NT2/D1 (cell line): ENCODE measurements around the gene SMNDC1.

Source experiments
- DNase-seq: peaks from one replicate; pipeline ENCODE4 v3.0.0-alpha.2; 2011; ENCODE audit warnings: low read depth, low spot score
- H3K27me3 ChIP-seq: 2 replicates; pipeline ENCODE4 v1.6.0; 2011; ENCODE audit warnings: mild to moderate bottlenecking; ENCODE audit not compliant: insufficient read length, insufficient read depth
- H3K36me3 ChIP-seq: 2 replicates; pipeline ENCODE4 v1.6.1; 2011; ENCODE audit warnings: mild to moderate bottlenecking, low read length, mixed read lengths; ENCODE audit not compliant: insufficient read depth, insufficient read length
- H3K4me1 ChIP-seq: 2 replicates; pipeline ENCODE4 v1.5.1; 2011; ENCODE audit not compliant: insufficient read depth, insufficient read length
- H3K4me3 ChIP-seq: 2 replicates; pipeline ENCODE4 v1.5.1; 2011; ENCODE audit warnings: low read depth; ENCODE audit not compliant: insufficient read length
- H3K9ac ChIP-seq: 2 replicates; pipeline ENCODE4 v1.6.0; 2011; ENCODE audit warnings: low read depth; ENCODE audit not compliant: insufficient read length
- H3K9me3 ChIP-seq: 2 replicates; pipeline ENCODE4 v1.5.1; 2011; ENCODE audit warnings: mild to moderate bottlenecking, low read length; ENCODE audit not compliant: insufficient read depth
- SUZ12 ChIP-seq: IDR thresholded peaks from 2 replicates; pipeline ENCODE4 v1.6.1; 2011; ENCODE audit not compliant: insufficient read length, insufficient read depth; ENCODE audit errors: extremely low read depth
- YY1 ChIP-seq: IDR thresholded peaks from 2 replicates; pipeline ENCODE4 v1.6.1; 2011; ENCODE audit not compliant: insufficient read length, insufficient read depth
- ZNF274 ChIP-seq: IDR thresholded peaks from 2 replicates; pipeline ENCODE4 v1.6.1; 2011; ENCODE audit warnings: mild to moderate bottlenecking, low read depth, low read length

Gene SMNDC1

GRCh38 chr10:110304780-110305421 is at the start of gene SMNDC1:
Gene SMNDC1, minus strand, starts transcription at chr10:110304920. Its CDS starts 1,333 bp downstream, at chr10:110303587.
- H3K4me1 ChIP-seq: no peaks in the 10 kb centered on the region
- no peaks in the 10 kb centered on the region for H3K9me3 ChIP-seq
- H3K36me3 ChIP-seq: peaks cover 37% of the 10 kb centered on the region
- DNase-seq: peak; percentile 95
- no peaks in the 10 kb centered on the region for H3K27me3 ChIP-seq
- H3K9ac ChIP-seq: peak within 1 kb of the TSS; percentile 92
- TF ChIP-seq YY1: peak; percentile 50
- no peak for TF ChIP-seq ZNF274
- H3K4me3 ChIP-seq: peak within 1 kb of the TSS; percentile 79

DNA sequence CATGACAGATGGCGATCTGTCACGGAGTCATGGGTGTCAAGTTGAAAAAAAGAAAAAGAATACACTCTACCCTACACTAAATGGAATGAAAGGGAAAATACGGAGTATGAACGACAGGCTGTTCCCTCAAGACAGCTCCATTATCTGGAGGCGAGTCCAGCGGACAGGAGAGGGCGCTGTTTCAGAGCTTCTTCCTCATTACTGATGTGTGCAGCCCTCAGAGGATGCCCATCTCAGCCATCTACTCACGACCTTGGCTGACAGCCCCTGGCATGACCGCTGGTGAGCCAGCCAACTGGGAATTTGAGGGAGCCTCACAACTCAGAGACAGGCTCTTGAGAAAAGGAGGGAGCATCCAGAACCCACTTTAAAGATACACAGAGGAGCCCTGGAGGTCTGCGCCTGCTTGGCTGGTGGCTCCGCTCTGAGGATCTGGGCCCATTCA is 49.6 kb upstream of the SMNDC1 start:
- Histone ChIP-seq H3K27me3 (no peaks in the 10 kb centered on the region), H3K4me1 (peaks cover 9% of the 10 kb centered on the region), H3K9ac (no peak overlapping the region), H3K9me3 (no peaks in the 10 kb centered on the region), H3K4me3 (no peak overlapping the region), H3K36me3 (no peaks in the 10 kb centered on the region)
- TF ChIP-seq ZNF274 (no peak), YY1 (no peak), SUZ12 (no peak)
- peak; percentile 60 for DNase-seq

DNA sequence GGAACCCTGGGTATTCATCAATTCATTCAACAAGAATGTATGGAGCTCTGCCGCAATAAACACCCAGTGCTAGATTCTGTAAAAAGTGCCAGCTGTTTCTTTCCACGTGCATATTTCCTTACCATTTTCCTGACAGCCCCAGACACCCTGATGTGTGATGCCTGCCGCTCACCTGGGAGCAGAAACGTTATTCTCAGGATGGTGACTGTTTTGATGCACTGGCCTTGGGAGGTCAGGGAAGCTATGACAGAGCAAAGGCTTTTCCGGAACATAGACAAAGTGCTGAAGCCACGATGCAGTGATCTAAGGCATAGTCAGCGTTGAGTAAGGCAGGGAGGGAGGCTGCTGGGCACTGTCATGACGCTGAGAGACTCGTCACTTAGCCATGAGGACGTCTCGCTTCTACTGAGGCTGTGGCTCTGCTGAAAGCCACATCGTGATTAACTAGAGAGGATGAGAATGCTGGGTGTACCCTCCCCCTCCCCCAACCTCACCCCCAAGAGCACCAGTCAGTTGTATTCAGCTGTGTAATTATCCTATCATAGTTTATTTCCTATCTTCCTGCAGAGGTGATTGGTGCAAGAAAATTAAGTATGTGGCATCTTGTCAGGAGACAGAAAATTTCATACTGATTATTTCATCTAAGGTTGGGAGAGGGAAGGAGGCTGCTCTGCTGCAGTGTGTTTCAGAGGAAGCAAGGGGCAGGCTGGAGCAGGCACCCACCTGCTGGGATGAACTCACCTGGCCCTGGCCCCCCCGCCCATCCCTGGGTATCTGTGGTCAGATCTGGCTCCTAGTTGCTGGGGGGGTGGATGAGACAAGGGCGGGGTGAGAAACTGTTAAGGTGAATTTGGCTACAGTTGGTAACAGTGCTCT is 48.8 kb upstream of the SMNDC1 start:
- no peak for DNase-seq
- TF ChIP-seq ZNF274 (no peak), SUZ12 (no peak), YY1 (no peak)
- peak overlapping the region; percentile 38 for H3K9ac ChIP-seq

GRCh38 chr10:110352930-110353243 is 48.2 kb upstream of the SMNDC1 start:
- Histone ChIP-seq H3K9me3 (no peaks in the 10 kb centered on the region), H3K27me3 (no peaks in the 10 kb centered on the region), H3K9ac (no peak overlapping the region), H3K4me1 (peaks cover 5% of the 10 kb centered on the region), H3K4me3 (no peak overlapping the region), H3K36me3 (no peaks in the 10 kb centered on the region)
- DNase-seq: no peak
- TF ChIP-seq ZNF274 (no peak), SUZ12 (no peak), YY1 (no peak)

More for the DNA sequence above, 48.8 kb upstream of the SMNDC1 start:
- no peaks in the 10 kb centered on the region for H3K9me3 ChIP-seq
- no peaks in the 10 kb centered on the region for H3K36me3 ChIP-seq
- no peak overlapping the region for H3K4me3 ChIP-seq
- peaks cover 5% of the 10 kb centered on the region for H3K4me1 ChIP-seq
- H3K27me3 ChIP-seq: no peaks in the 10 kb centered on the region

DNA sequence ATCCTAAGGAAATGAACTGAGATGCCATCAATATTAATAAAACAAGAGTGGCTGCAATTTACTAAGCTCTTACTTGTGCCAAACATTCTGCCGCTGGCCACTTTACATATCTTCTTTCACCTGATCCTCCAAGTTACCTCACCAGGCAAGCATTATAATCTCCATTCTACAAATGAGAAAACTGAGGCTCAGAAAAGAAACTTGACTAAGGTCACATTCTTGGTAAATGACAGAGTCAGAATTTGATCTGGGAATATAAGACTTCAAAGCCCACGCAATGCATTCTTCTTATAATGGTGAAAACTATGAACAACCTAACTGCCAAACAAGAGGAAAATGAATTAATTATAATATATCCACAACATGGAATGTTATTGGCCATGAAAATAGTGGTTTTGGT is 46.1 kb upstream of the SMNDC1 start:
- Histone ChIP-seq H3K9ac (no peak overlapping the region), H3K36me3 (no peaks in the 10 kb centered on the region), H3K4me3 (no peak overlapping the region), H3K27me3 (no peaks in the 10 kb centered on the region), H3K4me1 (peaks cover 5% of the 10 kb centered on the region), H3K9me3 (no peaks in the 10 kb centered on the region)
- no peak for DNase-seq
- TF ChIP-seq YY1: no peak
- TF ChIP-seq ZNF274: no peak
- TF ChIP-seq SUZ12: no peak

DNA sequence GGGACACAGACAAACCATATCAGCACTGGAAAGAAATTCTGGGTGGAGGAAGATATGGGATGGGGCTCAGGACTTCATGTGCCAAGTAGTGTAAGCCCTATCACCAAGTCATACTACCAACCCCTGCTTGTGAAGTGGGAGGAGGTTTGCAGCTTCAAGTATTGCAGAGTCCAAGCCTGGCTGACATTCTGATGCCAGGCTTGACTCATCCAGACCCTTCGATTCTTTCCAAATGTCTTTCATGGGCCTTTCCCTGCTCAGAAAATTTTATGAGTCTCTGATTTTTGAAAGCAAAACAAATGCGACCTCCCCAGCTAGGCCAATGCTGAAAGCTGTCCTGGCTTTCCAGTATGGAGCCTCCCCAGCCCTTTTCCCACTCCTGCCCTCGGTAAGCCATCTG is 45.1 kb upstream of the SMNDC1 start:
- TF ChIP-seq YY1 (no peak), ZNF274 (no peak), SUZ12 (no peak)
- peaks cover 5% of the 10 kb centered on the region for H3K4me1 ChIP-seq

DNA sequence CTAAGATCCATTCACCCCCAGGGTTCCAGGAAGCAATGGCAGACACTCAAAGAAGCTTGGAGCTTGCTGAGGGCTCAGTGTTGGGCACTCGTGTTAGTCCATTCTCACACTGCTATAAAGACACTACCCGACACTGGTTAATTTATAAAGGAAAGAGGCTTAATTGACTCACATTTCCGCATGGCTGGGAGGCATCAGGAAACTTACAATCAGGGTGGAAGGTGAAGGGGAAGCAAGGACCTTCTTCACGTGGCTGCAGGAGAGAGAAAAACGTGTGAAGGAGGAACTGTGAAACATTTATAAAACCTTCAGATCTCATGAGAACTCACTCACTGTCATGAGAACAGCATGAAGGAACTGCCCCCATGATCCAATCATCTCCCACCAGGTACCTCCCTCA is 44.7 kb upstream of the SMNDC1 start:
- Histone ChIP-seq H3K9me3 (no peaks in the 10 kb centered on the region), H3K4me1 (peaks cover 5% of the 10 kb centered on the region), H3K4me3 (no peak overlapping the region), H3K36me3 (no peaks in the 10 kb centered on the region), H3K27me3 (no peaks in the 10 kb centered on the region), H3K9ac (no peak overlapping the region)
- no peak for DNase-seq
- TF ChIP-seq SUZ12 (no peak), ZNF274 (no peak), YY1 (no peak)

More for the DNA sequence above, 45.1 kb upstream of the SMNDC1 start:
- DNase-seq: no peak
- Histone ChIP-seq H3K27me3 (no peaks in the 10 kb centered on the region), H3K36me3 (no peaks in the 10 kb centered on the region), H3K9ac (no peak overlapping the region), H3K9me3 (no peaks in the 10 kb centered on the region), H3K4me3 (no peak overlapping the region)
